ENCODE data around the gene SYNGR4.

Gene SYNGR4

DNA sequence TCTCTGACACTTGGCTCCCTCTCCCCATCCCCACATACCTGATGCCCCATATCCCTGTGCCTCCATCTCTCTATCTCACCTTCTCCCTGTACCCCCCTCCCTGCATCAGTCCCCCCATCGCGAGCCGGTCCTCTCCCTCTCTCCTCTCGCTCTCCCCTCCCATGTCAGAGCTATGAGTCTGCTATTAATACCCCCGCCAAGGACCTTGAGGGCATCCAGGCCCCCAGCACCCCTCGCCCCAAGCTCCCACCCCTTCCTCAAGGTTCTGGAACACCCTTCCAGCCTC, 30.9 kb downstream of the SYNGR4 start:
- in situ Hi-C loops (cut with MboI; ENCODE audit: low pct_unique_long_range_greater_than_20kb, low sequenced_read_pairs, unreplicated experiment), result no loop called here
- DNase-seq (ENCODE audit: low spot score), result no peak
- TF ChIP-seq, protein P1, sequence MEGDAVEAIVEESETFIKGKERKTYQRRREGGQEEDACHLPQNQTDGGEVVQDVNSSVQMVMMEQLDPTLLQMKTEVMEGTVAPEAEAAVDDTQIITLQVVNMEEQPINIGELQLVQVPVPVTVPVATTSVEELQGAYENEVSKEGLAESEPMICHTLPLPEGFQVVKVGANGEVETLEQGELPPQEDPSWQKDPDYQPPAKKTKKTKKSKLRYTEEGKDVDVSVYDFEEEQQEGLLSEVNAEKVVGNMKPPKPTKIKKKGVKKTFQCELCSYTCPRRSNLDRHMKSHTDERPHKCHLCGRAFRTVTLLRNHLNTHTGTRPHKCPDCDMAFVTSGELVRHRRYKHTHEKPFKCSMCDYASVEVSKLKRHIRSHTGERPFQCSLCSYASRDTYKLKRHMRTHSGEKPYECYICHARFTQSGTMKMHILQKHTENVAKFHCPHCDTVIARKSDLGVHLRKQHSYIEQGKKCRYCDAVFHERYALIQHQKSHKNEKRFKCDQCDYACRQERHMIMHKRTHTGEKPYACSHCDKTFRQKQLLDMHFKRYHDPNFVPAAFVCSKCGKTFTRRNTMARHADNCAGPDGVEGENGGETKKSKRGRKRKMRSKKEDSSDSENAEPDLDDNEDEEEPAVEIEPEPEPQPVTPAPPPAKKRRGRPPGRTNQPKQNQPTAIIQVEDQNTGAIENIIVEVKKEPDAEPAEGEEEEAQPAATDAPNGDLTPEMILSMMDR (IDR thresholded peaks at IDR 0.05; ENCODE audit: extremely low read depth, insufficient read depth, missing control alignments), result no peak

DNA sequence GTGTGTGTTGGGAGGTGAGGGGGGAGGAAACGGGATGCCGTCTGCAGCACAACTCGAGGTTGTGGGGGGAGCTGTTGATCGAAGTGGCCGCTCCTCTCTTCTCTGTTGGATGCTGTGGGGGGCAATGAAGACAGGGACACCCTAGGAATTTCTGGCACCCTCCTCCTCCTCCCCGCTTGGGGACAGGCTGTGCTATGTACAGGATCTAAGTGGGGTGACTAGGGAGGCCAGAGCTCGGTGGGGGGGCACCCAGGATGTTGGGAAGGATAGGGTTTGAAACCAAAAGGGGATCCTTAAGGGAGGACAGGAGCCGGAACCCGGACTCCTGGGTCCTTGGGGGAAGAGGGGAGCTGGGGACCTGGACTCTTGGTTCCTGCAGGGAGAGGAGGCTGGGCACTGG, 31.3 kb downstream of the SYNGR4 start:
- in situ Hi-C loops (cut with MboI; ENCODE audit: low pct_unique_long_range_greater_than_20kb, low sequenced_read_pairs, unreplicated experiment), result no loop called here
- DNase-seq (ENCODE audit: low spot score), result no peak
- TF ChIP-seq, protein P1 (IDR thresholded peaks at IDR 0.05; ENCODE audit: extremely low read depth, insufficient read depth, missing control alignments), result no peak

DNA sequence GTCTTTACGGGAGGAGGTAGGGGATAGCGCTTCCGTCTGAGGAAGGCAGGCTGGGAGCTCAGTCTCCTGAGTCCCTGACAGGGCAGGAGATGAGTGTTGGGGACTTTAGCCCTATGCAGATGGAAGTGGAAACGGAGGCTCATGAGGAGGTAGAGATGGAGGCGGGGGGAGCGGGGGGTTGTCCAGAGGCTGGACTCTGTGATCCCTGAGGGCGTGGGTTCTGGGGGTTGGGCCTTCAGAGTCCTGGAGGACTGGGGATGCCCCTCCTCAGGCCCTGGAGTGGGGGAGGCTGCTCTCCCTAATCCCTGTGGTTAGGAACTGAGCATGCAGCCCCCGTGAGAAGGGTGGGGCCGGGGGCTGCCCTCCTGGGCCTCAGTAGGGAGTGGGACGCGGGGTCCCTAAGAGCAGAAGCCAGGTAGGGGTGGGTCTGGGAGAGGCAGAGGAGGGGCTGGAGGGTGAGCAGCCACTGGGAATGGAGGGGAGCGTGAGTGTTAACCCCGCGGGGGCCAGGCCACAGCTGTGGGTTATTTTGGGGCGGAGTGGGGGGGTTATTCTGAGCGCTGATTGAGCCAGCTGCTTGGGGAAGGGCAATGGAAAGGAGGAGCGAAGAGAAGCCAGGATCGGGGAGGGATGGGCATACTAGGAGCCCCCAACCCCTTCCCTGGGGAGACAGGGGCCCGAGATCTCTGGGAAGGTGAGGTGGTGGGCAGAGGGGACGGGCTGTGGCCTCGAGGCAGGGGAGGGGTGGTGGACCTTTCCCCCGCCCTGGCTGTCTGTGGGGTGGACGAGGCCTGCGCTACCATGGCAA, 32.1 kb downstream of the SYNGR4 start:
- TF ChIP-seq, protein P1 (IDR thresholded peaks at IDR 0.05; ENCODE audit: extremely low read depth, insufficient read depth, missing control alignments), result no peak
- in situ Hi-C loops (cut with MboI; ENCODE audit: low pct_unique_long_range_greater_than_20kb, low sequenced_read_pairs, unreplicated experiment), result no loop called here
- DNase-seq (ENCODE audit: low spot score), result no peak

DNA sequence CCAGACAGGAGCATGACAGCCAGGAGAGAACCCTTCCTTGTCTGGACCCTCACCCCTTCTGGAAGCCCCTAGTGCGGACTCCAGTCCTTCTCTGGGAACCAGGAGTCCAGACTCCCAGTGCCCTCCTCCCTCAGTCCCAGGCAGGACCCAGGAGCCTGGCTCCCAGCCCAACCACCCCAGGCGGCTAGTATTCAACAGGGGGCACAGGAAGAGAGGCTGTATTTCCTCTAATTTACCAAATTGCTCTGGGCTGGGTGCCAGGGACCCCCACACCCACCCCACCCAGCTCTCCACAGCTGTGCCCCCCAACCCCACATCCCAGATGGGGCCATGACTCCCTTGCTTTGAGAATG, 32.6 kb downstream of the SYNGR4 start:
- TF ChIP-seq, protein P1 (IDR thresholded peaks at IDR 0.05; ENCODE audit: extremely low read depth, insufficient read depth, missing control alignments), result no peak
- DNase-seq (ENCODE audit: low spot score), result no peak
- in situ Hi-C loops (cut with MboI; ENCODE audit: low pct_unique_long_range_greater_than_20kb, low sequenced_read_pairs, unreplicated experiment), result no loop called here

DNA sequence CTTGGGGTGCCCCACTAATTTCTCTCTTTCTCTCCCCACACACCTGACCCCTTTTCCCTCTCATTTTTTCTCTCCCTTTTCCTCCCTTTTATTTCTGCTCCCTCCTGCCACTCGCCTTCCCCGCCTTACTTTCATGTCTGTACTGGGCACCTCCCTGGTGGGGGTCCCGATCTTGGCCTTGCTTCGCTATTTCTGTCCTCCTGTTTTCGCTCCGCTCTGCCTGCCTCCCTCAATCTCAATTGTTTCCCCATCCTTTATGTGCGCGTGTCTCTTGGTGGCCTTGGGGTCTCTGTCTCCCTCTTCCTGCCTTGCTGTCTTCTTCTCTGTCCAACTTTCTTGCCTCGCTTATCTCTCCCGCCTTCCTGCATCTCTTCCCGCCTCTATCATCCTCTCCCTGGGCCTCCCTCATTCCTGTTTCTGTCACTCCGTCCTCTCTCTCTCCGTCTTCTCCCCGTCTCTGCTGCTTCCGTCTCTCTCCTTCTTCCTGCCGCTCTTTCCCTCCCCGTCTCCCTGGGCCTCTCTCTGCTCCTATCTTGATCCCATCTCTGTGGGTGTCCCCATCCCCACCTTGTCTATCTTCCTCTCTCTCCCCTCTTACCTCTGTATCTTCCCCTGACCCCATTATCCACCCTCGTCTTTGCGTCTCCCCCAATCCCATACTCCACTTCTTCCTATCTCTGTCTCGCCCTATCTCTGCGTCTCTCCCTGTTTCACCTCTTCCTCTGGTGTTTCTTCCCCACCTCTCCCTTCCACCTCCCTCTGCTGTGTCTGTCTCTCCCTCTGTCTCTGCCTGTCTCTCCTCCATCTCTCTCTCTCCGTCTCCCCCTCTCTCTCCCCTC, 33.3 kb downstream of the SYNGR4 start:
- DNase-seq (ENCODE audit: low spot score), result no peak
- TF ChIP-seq, protein P1 (IDR thresholded peaks at IDR 0.05; ENCODE audit: extremely low read depth, insufficient read depth, missing control alignments), result no peak
- in situ Hi-C loops (cut with MboI; ENCODE audit: low pct_unique_long_range_greater_than_20kb, low sequenced_read_pairs, unreplicated experiment), result no loop called here

DNA sequence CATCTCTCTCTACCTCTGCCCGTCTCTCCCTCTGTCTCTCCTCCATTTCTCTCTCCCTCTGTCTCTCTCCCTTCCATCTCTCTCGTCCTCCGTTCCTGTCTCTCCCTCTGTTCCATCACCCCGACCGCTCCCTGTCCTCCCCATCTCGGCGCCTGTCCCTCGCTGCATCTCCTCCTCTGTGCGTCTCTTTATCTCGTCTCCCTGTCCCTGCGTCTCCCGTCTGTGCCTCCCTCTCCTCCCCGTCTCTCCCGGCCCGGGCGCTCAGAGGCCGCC, 33.9 kb downstream of the SYNGR4 start:
- no peak for DNase-seq (ENCODE audit: low spot score)
- in situ Hi-C loops (cut with MboI; ENCODE audit: low pct_unique_long_range_greater_than_20kb, low sequenced_read_pairs, unreplicated experiment), result no loop called here

More for the DNA sequence above, 33.9 kb downstream of the SYNGR4 start:
- TF ChIP-seq, protein P1 (IDR thresholded peaks at IDR 0.05; ENCODE audit: extremely low read depth, insufficient read depth, missing control alignments), result no peak

All from GM13977 (cell line).